GM23248 (cell line): ENCODE measurements around the gene SYNDIG1. TPM values are rescaled to one million over a fixed set of nuclear protein-coding genes. Genes with fewer than 3 reads are reported as not detected.

ENCODE experiments used
- DNase-seq: peaks from one replicate; pipeline ENCODE4 v3.0.0-alpha.2; 2015
- H2AFZ ChIP-seq: fragments of 200-600 bp; sonication (generic); 2 replicates; pipeline ENCODE4 v1.6.1; 2016; ENCODE audit warnings: antibody characterized with exemption
- H3F3A ChIP-seq: fragments of 200-600 bp; sonication (generic); 2 replicates; pipeline ENCODE4 v1.6.1; 2016; ENCODE audit warnings: mild to moderate bottlenecking, antibody characterized with exemption, mixed run types; ENCODE audit not compliant: insufficient read depth
- H3K27ac ChIP-seq: fragments of 200-600 bp; sonication (generic); 2 replicates; pipeline ENCODE4 v1.5.1; 2016; ENCODE audit warnings: mild to moderate bottlenecking
- H3K27me3 ChIP-seq: fragments of 200-600 bp; sonication (generic); replicated peaks from 2 replicates; pipeline ENCODE4 v1.6.1; 2016; ENCODE audit warnings: mild to moderate bottlenecking; ENCODE audit not compliant: insufficient read depth
- H3K36me3 ChIP-seq: fragments of 200-600 bp; sonication (generic); 2 replicates; pipeline ENCODE4 v1.6.1; 2016; ENCODE audit warnings: low read depth, mild to moderate bottlenecking
- H3K4me1 ChIP-seq: fragments of 200-600 bp; sonication (generic); 2 replicates; pipeline ENCODE4 v1.6.1; 2016; ENCODE audit warnings: mild to moderate bottlenecking; ENCODE audit not compliant: insufficient read depth
- H3K4me2 ChIP-seq: fragments of 200-600 bp; sonication (generic); one replicate; pipeline ENCODE4 v1.6.1; 2016; ENCODE audit warnings: mild to moderate bottlenecking; ENCODE audit not compliant: unreplicated experiment
- H3K4me3 ChIP-seq: fragments of 200-600 bp; sonication (generic); 2 replicates; pipeline ENCODE4 v1.5.1; 2016; ENCODE audit warnings: mild to moderate bottlenecking
- H3K79me2 ChIP-seq: fragments of 200-600 bp; sonication (generic); 2 replicates; pipeline ENCODE4 v1.6.1; 2016; ENCODE audit warnings: mild to moderate bottlenecking; ENCODE audit not compliant: insufficient read depth
- H3K9ac ChIP-seq: fragments of 200-600 bp; sonication (generic); 2 replicates; pipeline ENCODE4 v1.6.1; 2016; ENCODE audit warnings: mild to moderate bottlenecking
- H3K9me2 ChIP-seq: fragments of 200-600 bp; sonication (generic); 2 replicates; pipeline ENCODE4 v1.6.1; 2016; ENCODE audit warnings: mixed run types, mild to moderate bottlenecking, moderate library complexity; ENCODE audit not compliant: insufficient read depth
- H3K9me3 ChIP-seq: fragments of 200-600 bp; sonication (generic); one replicate; pipeline ENCODE4 v1.6.1; 2017; ENCODE audit warnings: low read depth
- H4K20me1 ChIP-seq: fragments of 200-600 bp; sonication (generic); 2 replicates; pipeline ENCODE4 v1.6.0; 2016; ENCODE audit not compliant: insufficient read depth
- EZH2 ChIP-seq: fragments of 200-600 bp; sonication (generic); IDR thresholded peaks from 2 replicates; pipeline ENCODE4 v1.6.1; 2018; ENCODE audit warnings: antibody characterized with exemption, mild to moderate bottlenecking; ENCODE audit not compliant: insufficient read depth, poor library complexity, severe bottlenecking
- EZH2phosphoT487 ChIP-seq: fragments of 200-600 bp; sonication (generic); IDR thresholded peaks from 2 replicates; pipeline ENCODE4 v1.6.1; 2018; ENCODE audit warnings: antibody characterized with exemption, moderate library complexity, mild to moderate bottlenecking, low read depth; ENCODE audit not compliant: insufficient read depth
- WGBS, 2 experiments: methylation state at CpG; one replicate each; pipeline ENCODE4 v1.1.6; 2015 to 2017; ENCODE audit warnings: low lambda C conversion rate in 2 of 2, low coverage in 1 of 2; ENCODE audit errors: missing lambda C conversion rate in 2 of 2; 5-methylcytosine and 5-hydroxymethylcytosine counted together
- in situ Hi-C: fragments of 300-500 bp; cut with MboI; formaldehyde crosslinking; loops from 2 replicates; pipeline ENCODE4 v1.15.0; 2020
- polyA plus RNA-seq: library from polyadenylated mRNA; unstranded; fragments of >200 nt; fragmentation: Nextera tagmentation; extraction: Ambion mirVana; gene quantifications from 2 replicates; pipeline ENCODE4 v1.2.1, GENCODE V29; 2016
- total RNA-seq: library from RNA; depleted of rRNA; stranded (reverse); fragments of >200 nt; shearing (Covaris generic); gene quantifications from 2 replicates; pipeline ENCODE4 v1.2.3, GENCODE V29; 2014

SYNDIG1 gene
- total and polyA plus RNA-seq, 2 experiments from 2014 or later: 1.6 to 2.6 TPM

DNA sequence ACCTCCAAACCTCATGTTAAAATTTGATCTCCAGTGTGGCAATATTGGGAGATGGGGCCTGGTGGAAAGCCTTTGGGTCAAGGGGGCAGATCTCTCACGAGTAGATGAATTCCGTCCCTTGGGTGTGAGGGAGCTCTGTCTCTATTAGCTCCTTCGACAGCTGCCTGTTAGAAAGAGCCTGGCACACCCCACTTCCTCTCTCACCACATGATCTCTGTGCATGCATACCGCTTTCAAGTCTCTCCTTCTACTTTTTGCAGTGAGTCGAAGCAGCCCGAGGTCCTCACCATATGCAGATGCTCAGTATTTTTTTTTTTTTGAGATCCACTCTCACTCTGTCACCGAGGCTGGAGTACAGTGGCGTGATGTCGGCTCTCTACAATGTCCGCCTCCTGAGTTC lies 176.9 kb downstream of the SYNDIG1 start:
- H3K36me3 ChIP-seq: no peaks in the 10 kb centered on the region
- peaks cover 10% of the 10 kb centered on the region for H3K4me1 ChIP-seq
- H3F3A ChIP-seq: peaks cover 8% of the 10 kb centered on the region
- H3K4me3 ChIP-seq: no peak overlapping the region
- in situ Hi-C loops: no loop called here
- no peak overlapping the region for H3K4me2 ChIP-seq
- DNase-seq: no peak
- no peaks in the 10 kb centered on the region for H3K9me2 ChIP-seq
- no peak overlapping the region for H3K9ac ChIP-seq
- no peaks in the 10 kb centered on the region for H3K27me3 ChIP-seq
- TF ChIP-seq EZH2 (no peak), EZH2phosphoT487 (no peak)
- no peaks in the 10 kb centered on the region for H4K20me1 ChIP-seq
- H3K9me3 ChIP-seq: no peaks in the 10 kb centered on the region
- no peak overlapping the region for H3K27ac ChIP-seq
- 67 to 70% methylated on average over 10 of the region's 10 CpGs for WGBS, 2 experiments
- no peaks in the 10 kb centered on the region for H3K79me2 ChIP-seq
- H2AFZ ChIP-seq: no peak overlapping the region

GRCh38 chr20:24647713-24648112 lies 178.3 kb downstream of the SYNDIG1 start:
- Histone ChIP-seq H2AFZ (no peak overlapping the region), H3K79me2 (no peaks in the 10 kb centered on the region), H3K4me1 (peaks cover 24% of the 10 kb centered on the region), H3K27me3 (no peaks in the 10 kb centered on the region), H3F3A (peaks cover 22% of the 10 kb centered on the region), H3K9ac (no peak overlapping the region), H4K20me1 (no peaks in the 10 kb centered on the region), H3K9me3 (no peaks in the 10 kb centered on the region), H3K9me2 (no peaks in the 10 kb centered on the region), H3K4me3 (no peak overlapping the region), H3K36me3 (no peaks in the 10 kb centered on the region), H3K4me2 (no peak overlapping the region), H3K27ac (no peak overlapping the region)
- TF ChIP-seq EZH2phosphoT487 (no peak), EZH2 (no peak)
- no peak for DNase-seq
- in situ Hi-C loops: no loop called here
- 82 to 85% methylated on average over 2 of the region's 2 CpGs for WGBS, 2 experiments

DNA sequence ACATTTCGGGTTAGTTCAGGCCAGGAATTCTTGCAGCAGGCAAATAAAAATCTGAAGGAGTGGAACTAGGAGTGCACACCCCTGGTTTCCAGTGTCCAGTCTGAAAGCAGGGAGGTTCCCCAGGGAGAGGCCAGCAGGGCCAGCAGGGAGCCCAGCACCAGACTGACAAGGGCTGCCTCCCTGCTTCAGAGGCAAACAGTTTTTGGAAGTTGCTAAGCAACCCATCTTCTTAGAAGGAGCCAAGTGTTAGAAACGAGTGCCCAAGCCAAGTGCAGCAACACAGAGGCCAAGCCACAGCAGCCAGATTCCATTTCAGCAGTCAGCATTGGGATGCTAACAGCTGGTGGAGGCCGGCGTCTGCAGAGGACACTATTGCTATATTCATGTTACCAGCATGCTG lies 179.1 kb downstream of the SYNDIG1 start:
- Histone ChIP-seq H3K9me2 (no peaks in the 10 kb centered on the region), H2AFZ (no peak overlapping the region), H3K9me3 (no peaks in the 10 kb centered on the region), H3K4me2 (no peak overlapping the region), H4K20me1 (no peaks in the 10 kb centered on the region), H3K79me2 (no peaks in the 10 kb centered on the region), H3K9ac (no peak overlapping the region), H3K27me3 (no peaks in the 10 kb centered on the region), H3F3A (peaks cover 25% of the 10 kb centered on the region), H3K4me3 (no peak overlapping the region), H3K36me3 (no peaks in the 10 kb centered on the region), H3K4me1 (peaks cover 32% of the 10 kb centered on the region), H3K27ac (no peak overlapping the region)
- 61 to 72% methylated on average over 4 of the region's 4 CpGs for WGBS, 2 experiments
- DNase-seq: peak; percentile 42
- in situ Hi-C loops: no loop called here
- TF ChIP-seq EZH2 (no peak), EZH2phosphoT487 (no peak)

DNA sequence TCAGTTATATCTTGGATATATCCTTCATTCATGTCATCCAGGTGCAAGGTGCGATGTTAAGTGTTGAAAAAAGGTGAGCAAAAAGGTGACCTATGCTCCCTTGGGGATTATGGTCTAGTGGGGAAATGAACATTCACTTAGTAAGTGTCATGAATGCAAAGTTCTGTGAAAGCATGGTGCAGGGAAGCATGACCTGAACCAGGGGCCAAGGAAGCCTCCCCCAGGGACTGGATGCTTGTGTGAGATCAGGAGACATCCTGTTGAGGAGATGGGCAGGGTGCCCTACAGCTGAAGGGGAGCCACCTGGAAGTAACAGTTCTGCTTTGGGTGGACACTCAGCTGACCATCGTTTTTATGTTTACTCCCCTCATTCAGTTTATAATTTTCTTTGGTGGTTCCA lies 179.5 kb downstream of the SYNDIG1 start:
- Histone ChIP-seq H3K4me3 (no peak overlapping the region), H4K20me1 (no peaks in the 10 kb centered on the region), H2AFZ (no peak overlapping the region), H3K79me2 (no peaks in the 10 kb centered on the region), H3K4me1 (peaks cover 36% of the 10 kb centered on the region), H3K9me3 (no peaks in the 10 kb centered on the region), H3K27ac (no peak overlapping the region), H3F3A (peaks cover 25% of the 10 kb centered on the region), H3K4me2 (no peak overlapping the region), H3K9me2 (no peaks in the 10 kb centered on the region), H3K9ac (no peak overlapping the region), H3K36me3 (no peaks in the 10 kb centered on the region), H3K27me3 (no peaks in the 10 kb centered on the region)
- 97 to 100% methylated on average over 2 of the region's 2 CpGs for WGBS, 2 experiments
- no peak for TF ChIP-seq EZH2
- no peak for TF ChIP-seq EZH2phosphoT487
- in situ Hi-C loops: no loop called here
- DNase-seq: no peak

DNA sequence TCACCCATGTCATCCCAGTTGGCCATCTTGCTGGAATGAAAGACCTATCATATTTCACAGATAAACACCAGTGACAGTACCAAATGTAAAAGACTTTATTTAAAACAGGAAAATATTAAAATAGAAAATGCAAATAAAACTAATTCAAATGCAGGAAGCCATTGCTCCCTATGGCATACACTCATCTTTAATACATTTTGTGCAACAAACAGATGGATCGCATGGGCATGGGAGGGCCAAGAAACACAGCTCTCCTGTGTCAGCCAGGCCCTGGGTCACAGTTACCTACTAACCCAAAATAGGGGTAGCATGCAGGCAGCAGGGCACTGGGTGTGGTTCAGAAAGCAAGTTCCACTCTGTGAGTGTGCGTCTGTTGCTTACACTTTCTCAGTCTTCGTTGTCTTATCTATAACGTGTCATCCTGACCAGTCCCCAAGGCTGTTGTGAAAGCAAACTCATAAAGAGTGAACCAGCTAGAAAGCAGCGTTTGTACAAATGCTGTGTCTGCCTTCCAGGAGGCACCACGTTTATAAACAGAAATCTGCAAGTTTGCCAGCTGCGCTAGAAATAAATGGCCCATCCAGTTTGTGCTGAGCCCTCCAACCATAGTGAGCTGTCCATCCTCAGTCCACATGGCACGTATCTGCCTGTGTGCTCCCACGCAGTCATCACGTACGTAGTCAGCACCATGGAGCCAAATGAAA lies 180.5 kb downstream of the SYNDIG1 start:
- no peak overlapping the region for H3K4me2 ChIP-seq
- no peaks in the 10 kb centered on the region for H3K9me3 ChIP-seq
- DNase-seq: peak; percentile 34
- H3K79me2 ChIP-seq: no peaks in the 10 kb centered on the region
- no peak overlapping the region for H2AFZ ChIP-seq
- WGBS, 2 experiments: 80 to 82% methylated on average over 11 of the region's 11 CpGs
- no peaks in the 10 kb centered on the region for H3K36me3 ChIP-seq
- H3K27me3 ChIP-seq: no peaks in the 10 kb centered on the region
- H4K20me1 ChIP-seq: no peaks in the 10 kb centered on the region
- H3F3A ChIP-seq: peaks cover 25% of the 10 kb centered on the region
- in situ Hi-C loops: no loop called here
- no peak overlapping the region for H3K27ac ChIP-seq
- H3K9ac ChIP-seq: no peak overlapping the region
- H3K4me3 ChIP-seq: no peak overlapping the region
- no peaks in the 10 kb centered on the region for H3K9me2 ChIP-seq
- peaks cover 37% of the 10 kb centered on the region for H3K4me1 ChIP-seq
- no peak for TF ChIP-seq EZH2phosphoT487
- TF ChIP-seq EZH2: no peak
